Stimulated activated CD8-positive, alpha-beta memory T cell treated with anti-CD3 and anti-CD28 coated beads, Interleukin-7, amount 100 ng/mL, for 1 hour (primary cell): ENCODE results near the gene CCHCR1.
A peak's percentile ranks its signal among the peaks of the same experiment; 100 is the strongest.

Experiments
- DNase-seq, 2 donors: peaks; one replicate each; pipeline ENCODE4 v3.0.0-alpha.2; 2020; ENCODE audit warnings: low read depth in 2 of 2

CCHCR1 gene

GRCh38 chr6:31110825-31111582, 46.6 kb downstream of the CCHCR1 start:
- DNase-seq: no peak

GRCh38 chr6:31107052-31107451, 50.5 kb downstream of the CCHCR1 start:
- DNase-seq: no peak

GRCh38 chr6:31103136-31103535, 54.5 kb downstream of the CCHCR1 start:
- no peak for DNase-seq

GRCh38 chr6:31098449-31098938, 59.1 kb downstream of the CCHCR1 start:
- no peak for DNase-seq

GRCh38 chr6:31096656-31097055, 60.9 kb downstream of the CCHCR1 start:
- no peak for DNase-seq

DNA sequence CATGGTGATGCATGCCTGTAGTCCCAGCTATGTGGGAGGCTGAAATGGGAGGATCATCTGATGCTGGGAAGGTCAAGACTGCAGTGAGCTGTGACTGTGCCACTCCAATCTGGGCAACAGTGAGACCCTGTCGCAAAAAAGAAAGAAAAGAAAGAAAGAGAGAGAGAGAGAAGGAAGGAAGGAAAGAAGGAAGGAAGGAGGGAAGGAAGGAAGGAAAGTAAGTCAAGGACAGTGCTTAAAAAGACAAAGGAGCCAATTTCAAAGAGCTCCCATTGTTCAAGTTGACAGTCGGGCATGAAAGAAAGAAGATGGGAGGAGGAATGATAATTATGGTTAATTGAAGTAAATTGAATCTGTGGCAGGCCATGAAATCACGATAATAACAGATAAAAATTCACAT, 61.4 kb downstream of the CCHCR1 start:
- no peak for DNase-seq

GRCh38 chr6:31094389-31094881, 63.2 kb downstream of the CCHCR1 start:
- DNase-seq: peak in 1 of 2 donors; percentile 1

- DNase-seq: no peak
These were observed 64.7 kb downstream of the CCHCR1 start for GRCh38 chr6:31092769-31093505.
